Measurements from ENCODE around the gene PAM. TPM values are rescaled to one million over a fixed set of nuclear protein-coding genes. Genes with fewer than 3 reads are reported as not detected.
A peak's percentile ranks its signal among the peaks of the same experiment; 100 is the strongest.

Gene PAM
- total RNA-seq, 1 donor from 2014 or later: 205 TPM

DNA sequence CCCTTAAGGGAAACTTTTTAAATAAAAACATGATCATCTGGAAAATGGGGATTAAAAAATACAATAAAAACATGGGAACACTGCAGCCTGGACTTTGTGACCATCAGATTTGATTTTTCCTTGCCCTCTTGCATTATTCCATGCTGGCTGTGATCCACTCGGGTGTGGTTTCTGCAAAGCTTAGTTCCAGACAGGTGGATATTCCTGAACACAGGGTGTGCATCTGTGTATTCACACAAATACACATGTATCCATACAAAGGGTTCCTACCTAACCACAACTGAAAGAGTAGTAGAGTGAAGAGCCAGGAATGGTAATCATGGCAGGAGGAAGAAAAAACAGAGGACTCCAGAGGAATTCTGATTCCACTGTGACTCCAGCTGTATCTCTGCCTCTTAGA lies 178.2 kb downstream of the PAM start:
- no peak for DNase-seq (ENCODE audit: low read depth in 2 of 2)

DNA sequence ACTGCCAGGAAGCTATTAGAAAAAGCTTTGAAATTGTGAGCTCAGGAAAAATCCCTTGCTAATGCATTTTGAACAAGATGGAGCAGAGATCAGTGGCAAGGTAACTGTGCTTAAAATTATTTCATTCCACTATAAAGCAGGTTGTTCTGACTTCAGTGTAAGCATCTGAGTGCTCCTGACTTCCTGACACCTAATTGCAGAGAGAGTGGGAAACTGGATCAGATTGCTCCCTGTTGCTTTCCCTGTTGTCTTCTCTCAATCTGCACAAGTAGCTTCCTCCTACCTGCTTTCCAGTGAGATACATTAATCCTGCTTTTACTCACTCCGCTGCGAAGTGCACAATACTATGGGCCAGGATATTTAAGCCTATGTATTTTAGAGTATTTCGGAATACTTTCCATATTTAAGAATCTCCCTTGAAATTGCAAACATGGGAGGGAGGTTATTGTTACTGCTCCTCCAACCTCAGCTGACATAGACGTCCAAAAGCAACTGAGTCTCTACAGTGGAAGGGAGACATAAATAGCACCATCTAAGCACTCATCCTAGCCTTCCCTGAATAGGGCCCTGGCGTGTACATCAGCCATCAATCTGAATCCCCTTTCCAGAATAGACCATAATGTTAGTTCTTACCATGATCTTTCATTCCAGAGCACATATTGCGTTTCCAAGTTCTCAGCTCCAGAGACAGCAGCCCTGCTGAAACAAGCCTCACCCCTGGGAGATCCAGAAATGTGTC lies 178.8 kb downstream of the PAM start:
- no peak for DNase-seq (ENCODE audit: low read depth in 2 of 2)

DNA sequence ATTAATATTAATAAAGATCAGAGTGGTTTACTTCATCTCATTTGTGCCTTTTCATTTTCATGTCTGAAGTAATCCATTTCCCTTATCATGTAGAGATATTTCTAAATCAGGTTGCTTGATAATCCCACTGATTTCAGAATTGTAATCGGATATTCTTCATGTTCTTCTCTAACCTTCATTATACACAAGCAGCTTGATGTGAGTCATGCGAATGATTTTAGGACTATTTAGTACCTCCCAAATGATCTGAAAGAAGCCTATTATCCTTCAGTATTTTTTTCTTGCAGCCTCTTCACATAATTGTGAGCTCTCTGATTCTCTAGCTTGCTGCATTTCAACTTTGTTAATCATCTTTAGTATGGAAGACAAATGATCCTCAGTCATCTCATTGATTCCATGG lies 182.8 kb downstream of the PAM start:
- no peak for DNase-seq (ENCODE audit: low read depth in 2 of 2)

DNA sequence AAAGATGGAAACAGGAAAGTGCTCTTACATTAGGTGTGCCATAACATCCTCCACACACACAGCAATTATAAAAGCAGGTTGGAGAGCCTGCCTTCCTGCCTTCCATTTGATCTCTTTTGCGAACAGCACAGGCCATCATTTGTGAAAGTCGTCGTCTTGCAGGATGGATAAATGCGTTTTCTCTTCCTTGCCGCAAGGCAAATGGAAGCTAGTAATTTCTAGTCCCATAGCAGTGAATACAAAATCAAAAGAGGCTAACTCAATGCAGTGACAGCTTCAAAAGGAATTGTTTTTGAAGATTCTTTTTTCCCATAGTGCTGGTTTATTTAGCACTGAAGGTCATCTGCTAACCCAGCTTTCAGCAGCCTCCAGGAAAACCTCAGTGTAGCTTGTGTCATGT lies 186.0 kb downstream of the PAM start:
- DNase-seq (ENCODE audit: low read depth in 2 of 2): no peak

DNA sequence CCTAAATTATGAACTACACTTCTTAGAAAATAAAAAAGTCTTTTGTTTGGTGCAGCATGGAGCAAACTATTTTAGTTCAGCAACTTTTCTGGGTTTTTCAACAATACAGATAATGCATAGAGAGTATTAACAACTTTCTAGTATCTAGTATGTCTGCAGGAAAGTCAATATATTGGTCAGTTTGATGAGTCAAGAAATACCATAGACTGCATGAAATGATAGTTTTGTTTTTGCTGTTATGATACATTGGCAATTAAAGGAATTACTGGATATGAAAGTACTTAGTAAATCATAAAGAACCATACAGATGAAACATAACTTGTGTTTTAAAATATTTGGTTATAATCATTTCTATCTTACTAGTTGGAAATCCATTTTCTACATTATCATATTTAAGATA lies 191.3 kb downstream of the PAM start:
- DNase-seq (ENCODE audit: low read depth in 2 of 2): no peak

DNA sequence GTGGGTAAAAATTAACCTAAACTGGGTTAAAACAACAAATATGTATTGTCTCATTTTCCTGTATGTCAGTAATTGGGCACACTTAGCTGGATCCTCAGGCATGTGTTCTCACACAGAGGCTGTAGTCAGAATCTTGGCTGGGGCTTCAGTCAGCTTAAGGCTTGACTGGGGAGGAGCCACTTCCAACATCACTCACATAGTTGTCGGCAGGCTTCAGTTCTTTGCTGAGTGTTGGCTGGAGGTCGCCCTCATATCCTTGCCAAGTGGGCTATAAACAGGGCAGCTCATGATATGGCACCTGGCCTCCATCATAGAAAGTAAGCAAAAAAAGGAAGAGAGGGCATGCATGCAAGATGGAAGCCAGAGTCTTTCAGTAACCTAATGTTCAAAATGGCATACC lies 191.9 kb downstream of the PAM start:
- DNase-seq (ENCODE audit: low read depth in 2 of 2): no peak

DNA sequence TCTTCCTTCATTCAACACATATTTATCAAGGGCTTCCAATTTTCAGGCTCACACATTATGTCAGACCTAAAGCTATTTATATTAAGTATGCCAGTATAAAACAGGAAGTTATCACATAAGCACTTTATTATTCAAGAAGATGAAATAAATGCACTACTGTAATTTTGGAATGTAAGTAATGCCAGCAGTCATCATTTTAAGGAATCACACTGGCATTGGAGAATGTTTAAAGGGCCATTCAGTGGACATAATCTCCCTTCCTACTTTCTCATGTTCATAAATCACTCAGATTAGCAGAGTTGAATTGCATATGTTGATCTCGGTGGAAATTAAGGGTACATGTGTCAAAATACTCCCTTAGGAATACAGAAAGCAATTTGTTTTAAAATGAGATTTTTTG lies 200.4 kb downstream of the PAM start:
- DNase-seq (ENCODE audit: low read depth in 2 of 2): no peak

DNA sequence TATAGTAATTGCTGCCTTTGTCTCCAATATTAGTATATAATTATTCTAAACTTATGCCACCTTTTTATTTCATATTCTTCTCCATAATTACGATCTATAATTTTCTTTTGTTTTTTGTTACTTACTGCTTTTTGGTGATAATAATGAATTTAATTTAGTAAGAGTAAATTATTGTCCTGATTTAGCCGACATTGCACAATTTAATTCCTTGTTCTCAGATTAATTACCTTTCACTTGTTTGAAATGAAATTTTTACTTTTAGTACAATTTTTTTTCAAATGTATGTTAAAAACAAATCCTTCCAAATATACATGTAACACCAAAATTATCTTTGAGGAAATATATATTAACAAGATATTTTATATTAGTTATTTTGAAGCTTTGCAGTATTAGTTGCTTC lies 201.5 kb downstream of the PAM start:
- DNase-seq (ENCODE audit: low read depth in 2 of 2): no peak

DNA sequence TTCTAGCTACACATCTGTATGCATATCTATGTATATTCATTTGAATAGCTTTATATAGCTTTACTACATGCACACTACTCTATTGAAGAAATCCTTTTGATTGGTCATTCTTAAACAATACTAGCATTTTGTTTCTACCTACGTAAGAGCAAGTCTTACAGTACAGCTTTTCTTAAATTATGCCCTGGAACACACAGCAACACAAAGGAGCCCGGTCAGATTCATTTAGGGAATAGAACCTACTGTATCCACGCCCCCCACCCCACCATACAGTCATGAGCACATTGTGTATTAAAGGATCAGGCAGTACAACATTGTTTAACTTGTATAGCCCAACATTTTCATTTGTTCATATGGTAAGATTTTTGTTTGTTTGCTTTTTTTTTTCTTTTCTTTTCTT lies 202.0 kb downstream of the PAM start:
- DNase-seq (ENCODE audit: low read depth in 2 of 2): no peak

DNA sequence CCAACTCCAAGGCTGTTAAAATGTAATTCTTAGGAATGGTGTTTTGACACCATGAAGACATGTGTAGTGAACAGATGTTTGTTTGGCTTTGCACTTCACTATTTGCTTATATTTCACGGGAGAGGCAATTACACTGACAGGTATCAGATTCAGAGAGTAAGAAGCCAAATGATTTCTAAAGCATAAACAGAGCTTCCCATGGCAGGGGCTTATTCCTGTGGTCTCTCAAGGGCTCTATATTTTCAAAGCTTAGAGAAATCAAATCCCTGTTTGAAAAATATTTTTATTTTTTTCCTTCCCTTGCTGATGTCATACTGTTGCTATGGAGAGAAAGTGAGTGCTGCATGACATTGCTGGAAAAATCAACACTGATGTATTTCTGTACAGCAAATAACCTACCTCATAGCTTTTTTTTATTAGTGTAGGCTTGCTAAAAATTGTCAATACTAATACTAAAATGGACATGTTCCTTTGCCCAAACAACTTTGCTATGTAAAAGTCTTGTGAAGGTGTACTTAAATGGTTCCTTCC lies 203.4 kb downstream of the PAM start:
- DNase-seq (ENCODE audit: low read depth in 2 of 2): peak; percentile 73 to 84

DNA sequence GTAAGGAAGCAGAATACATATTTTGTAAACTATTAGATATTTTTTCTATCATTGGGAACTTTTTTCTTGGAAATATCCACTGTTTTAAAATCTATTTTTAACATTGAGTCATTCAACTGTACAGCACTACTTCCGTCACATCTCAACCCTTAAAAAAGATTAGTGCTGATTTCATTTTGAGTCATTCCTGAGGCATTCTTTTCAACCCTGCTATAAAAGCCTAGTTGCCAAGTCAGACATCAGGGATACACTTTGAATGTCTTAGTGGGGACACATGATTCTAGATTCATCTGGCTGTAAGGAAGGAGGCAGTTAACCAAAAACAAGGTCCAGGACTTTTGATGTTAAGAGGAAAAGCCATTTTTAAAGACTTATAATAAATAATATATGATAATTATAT lies 203.9 kb downstream of the PAM start:
- peak; percentile 27 to 89 for DNase-seq (ENCODE audit: low read depth in 2 of 2)

DNA sequence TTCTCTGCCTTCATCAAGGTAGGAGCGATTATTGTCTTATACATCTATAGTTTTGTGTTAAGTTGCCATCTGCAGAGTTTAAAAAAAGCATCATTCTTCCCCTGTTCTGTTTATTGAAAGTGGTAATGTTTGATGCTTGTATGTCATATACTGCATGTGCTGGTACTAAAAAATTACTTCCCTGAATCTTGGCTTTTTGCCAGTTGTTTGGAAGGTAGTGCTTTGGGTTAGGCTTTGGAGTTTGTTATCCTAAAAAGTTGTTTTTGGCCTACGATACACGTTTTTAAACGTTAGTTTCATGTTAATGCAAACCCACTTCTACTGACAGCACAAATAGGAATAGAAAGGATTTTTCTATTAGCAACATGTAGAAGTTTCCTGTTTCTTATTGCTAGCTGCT lies 206.6 kb downstream of the PAM start:
- DNase-seq (ENCODE audit: low read depth in 2 of 2): peak; percentile 32 to 35

DNA sequence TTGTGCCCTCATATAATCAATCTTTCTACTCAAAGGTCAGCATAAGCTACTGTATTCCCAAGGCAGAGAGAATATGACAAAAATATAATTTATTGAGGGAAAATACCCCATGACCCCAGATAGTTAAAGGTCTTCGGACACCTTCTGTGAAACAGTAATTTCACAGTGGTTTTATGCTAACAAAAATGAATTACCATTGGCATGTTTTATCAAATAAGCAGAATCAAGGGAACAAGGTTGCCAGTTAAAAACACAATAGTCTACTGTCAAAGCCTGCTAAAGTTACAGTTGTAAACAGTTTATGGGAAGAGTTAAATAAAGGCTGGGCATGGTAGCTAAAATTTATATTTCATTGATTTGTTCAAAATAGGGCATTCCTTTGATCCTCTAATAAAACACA lies 210.5 kb downstream of the PAM start:
- DNase-seq (ENCODE audit: low read depth in 2 of 2): no peak

DNA sequence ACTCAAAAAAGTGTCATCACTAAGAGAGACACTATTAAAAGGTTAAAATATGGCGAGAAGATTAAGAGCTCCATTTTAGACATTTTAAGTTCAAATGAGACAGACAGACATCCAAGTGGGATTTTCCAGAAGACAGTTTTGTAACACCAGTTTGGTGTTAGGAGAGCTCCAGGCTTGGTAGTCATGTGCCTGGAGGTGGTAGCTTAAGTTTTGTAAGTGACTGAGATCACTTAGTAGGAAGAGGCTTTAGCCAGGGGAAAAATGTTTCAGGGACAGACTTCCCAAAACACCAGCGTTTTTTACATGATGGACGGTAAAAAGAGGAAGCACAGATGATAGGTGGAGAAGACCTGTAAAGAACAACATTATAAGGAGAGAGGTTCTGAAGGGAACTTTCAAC lies 214.5 kb downstream of the PAM start:
- DNase-seq (ENCODE audit: low read depth in 2 of 2): no peak

DNA sequence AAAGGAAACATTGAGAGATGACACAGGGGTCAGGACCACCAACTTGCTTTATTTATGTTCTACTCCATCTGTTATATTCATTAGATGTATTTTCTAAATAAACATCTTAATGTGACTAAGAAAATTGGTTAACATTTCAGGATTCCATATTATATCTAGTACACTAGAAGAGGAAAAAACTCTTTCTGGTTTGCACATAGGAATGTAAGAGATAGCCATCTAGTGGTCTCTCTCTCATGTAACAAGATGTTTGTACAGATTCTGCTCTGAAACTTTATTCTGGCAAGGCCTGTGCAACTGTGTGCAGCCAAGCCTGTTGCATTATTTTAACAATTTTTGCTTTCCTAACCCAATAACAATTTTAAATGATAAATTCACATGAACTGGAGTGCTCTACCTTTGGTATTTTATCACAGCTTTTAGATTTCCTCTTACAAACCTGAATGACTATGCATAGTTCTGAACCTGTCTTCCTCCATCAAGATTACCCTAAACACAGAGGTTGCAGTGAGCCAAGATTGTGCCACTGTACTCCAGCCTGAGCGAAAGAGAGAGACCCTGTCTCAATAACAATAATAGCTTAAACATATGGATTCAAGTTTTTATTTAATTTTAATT lies 216.7 kb downstream of the PAM start:
- peak; percentile 36 to 54 for DNase-seq (ENCODE audit: low read depth in 2 of 2)

DNA sequence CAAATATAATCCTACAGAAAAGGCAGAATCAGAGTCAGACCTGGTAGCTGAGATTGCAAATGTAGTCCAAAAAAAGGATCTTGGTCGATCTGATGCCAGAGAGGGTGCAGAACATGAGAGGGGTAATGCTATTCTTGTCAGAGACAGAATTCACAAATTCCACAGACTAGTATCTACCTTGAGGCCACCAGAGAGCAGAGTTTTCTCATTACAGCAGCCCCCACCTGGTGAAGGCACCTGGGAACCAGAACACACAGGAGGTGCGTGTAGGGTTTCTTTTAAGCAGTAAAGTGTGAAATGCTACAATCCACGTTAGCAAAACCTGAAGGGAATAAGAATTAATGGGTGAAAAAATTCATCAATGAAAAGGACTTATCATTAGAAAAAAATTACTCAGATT lies 219.1 kb downstream of the PAM start:
- DNase-seq (ENCODE audit: low read depth in 2 of 2): no peak

DNA sequence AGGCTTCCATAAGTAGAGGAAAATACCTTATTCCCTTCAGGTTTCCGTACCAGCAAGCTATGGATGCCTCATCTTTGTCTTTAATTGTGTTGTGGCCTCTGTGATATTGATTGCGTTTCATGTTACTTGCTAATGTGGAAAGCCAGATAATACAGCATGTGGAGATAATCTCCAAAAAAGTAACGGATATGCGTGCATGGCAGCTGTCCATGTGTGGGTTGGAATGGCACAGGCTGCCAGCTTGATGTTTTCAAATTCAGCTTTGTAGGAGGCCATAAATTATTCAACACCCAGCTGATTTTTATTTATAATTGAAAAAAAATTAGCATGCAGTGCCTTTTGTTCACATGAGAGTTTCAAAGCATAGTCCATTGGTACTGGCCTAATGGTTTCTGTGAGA lies 219.9 kb downstream of the PAM start:
- peak; percentile 73 to 75 for DNase-seq (ENCODE audit: low read depth in 2 of 2)

DNA sequence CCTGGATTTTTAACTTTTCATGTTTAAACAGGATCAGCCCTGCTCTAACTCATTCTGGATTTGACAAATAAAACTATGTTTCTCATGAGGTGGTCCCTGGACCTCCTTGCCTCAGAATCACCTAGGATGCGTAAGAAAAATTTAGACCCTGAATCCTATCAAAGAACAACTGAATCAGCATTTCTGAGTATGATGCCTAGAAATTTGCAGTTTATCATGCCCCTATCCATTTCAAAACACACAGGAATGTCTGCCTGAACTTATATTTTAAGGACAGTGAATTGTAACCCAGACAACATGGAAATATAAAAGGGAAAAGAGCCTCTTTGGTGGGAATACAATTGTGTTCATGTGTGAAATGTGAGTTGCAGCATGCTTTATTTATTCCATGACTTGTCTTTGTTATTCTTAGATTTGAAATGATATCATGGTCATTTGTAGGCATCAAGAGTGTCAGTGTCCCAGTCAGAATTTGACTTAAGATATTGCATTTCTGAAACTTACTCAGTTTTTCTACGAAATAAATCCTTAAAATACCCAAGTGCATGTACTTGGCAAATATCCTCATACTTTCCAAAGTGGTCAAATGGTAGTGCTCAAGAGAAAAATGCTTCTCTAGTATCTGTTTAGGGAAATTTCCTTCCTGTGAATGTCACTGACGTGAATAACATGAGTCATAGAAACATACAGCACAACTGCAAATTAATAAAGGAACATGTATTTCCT lies 220.5 kb downstream of the PAM start:
- DNase-seq (ENCODE audit: low read depth in 2 of 2): peak; percentile 55 to 66

DNA sequence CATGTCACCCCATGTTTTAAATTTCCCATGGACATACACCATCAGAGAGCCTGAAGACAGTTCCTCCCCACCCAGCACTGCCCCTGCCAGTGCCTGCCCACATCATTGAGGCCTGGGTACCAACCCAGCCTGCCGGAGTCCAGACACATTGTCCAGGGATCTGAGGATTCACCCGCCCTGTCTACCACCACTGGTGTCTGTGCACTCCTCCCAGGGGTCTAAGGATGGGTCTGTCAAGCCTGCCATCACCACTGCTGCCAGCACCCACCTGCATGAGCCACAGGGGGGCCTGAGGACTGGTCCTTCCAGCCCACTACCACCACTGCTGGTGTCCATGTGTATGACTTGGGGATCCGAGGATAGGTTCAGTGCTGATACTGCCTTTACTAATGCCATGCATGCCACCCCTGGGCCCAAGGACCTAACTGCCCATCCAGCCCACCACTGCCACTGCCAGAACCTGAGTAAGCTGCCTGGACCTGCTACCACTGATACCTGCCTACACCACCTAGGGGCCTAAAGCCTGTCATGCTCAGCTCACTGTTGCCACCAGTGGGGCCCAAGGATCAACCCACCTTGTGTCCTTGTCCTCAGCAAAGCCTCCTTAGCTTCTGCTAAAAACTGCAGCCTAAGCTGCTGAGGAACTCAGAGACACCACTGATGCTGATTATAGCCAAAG lies 227.0 kb downstream of the PAM start:
- no peak for DNase-seq (ENCODE audit: low read depth in 2 of 2)

DNA sequence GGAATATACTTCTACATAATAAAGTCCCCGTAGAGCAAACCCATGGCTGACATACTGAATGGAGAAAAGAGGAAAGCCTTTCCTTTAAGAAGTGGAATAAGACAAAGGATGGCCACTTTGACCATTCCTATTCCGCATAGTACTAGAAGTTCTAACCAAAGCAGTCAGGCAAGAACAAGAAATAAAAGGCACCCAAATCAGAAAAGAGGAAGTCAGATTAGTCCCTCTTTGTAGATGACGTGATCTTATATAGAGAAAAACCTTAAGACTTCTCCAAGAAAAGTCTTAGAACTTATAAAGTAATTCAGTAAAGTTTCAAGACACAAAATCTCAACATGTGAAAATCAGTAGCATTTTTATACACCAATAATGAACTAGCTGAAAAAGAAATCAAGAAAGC lies 231.0 kb downstream of the PAM start:
- no peak for DNase-seq (ENCODE audit: low read depth in 2 of 2)

DNA sequence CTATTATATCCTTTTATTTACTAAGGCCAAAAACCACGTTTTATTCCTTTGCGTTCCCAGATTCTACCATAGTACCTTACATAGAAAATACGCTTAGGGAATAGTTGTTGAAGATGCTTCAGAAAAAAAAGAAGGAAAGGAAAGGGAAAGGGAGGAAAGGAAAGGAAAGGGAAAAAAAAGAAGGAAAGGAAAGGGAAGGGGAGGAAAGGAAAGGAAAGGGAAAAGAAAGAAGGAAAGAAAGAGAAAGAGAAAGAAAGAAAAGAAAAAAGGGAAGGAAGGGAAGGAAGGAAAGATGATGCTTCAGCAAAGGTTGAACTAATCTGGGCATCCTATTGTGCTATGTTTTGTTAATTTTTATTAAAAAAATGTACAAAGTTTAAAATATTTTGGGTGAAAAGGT lies 233.4 kb downstream of the PAM start:
- DNase-seq (ENCODE audit: low read depth in 2 of 2): no peak

DNA sequence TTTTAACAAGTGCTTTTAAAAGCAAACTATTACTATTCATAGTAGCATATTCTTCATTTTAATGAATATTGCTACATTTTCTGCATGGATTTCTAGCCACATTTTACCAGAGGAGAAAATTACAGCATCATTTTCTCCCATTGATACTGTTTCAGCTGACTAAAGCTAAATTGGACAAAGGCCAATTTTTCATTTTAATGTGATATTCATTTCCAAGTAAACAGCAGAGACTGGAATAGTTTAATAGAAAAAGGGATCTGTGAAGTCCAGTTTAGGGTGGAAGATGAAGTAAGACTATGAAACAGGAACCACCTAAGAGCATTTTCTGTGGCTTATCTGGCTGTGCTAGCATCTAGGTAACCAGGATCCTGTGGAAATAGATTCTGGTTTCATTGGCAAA lies 236.7 kb downstream of the PAM start:
- DNase-seq (ENCODE audit: low read depth in 2 of 2): no peak

All from dermis microvascular lymphatic vessel endothelial cell (primary cell).